Progenitor cell of endocrine pancreas (in vitro differentiated cells): Measurements from ENCODE around the gene PNRC1. TPM values are rescaled to one million over a fixed set of nuclear protein-coding genes. Genes with fewer than 3 reads are reported as not detected.
A peak's percentile ranks its signal among the peaks of the same experiment; 100 is the strongest.

Experiments
- DNase-seq: peaks from one replicate; pipeline ENCODE4 v3.0.0; 2021; ENCODE audit warnings: low spot score; ENCODE audit not compliant: unreplicated experiment
- H3K27ac Mint-ChIP-seq: 2 replicates; pipeline ENCODE4 v1.8.0; 2021; ENCODE audit warnings: mild to moderate bottlenecking, moderate library complexity, mixed read lengths
- H3K27me3 Mint-ChIP-seq: 2 replicates; pipeline ENCODE4 v1.8.0; 2021; ENCODE audit warnings: mixed read lengths
- H3K36me3 Mint-ChIP-seq: 2 replicates; pipeline ENCODE4 v1.8.0; 2022; ENCODE audit warnings: mixed read lengths; ENCODE audit not compliant: insufficient read depth
- H3K4me1 Mint-ChIP-seq: 2 replicates; pipeline ENCODE4 v1.8.0; 2021; ENCODE audit warnings: low read depth, mixed read lengths
- H3K4me3 Mint-ChIP-seq: 2 replicates; pipeline ENCODE4 v1.8.0; 2021; ENCODE audit warnings: low read depth, mild to moderate bottlenecking, moderate library complexity, mixed read lengths
- H3K9me3 Mint-ChIP-seq: 2 replicates; pipeline ENCODE4 v1.8.0; 2021; ENCODE audit warnings: low read depth, mixed read lengths
- CTCF ChIP-seq: fragments of 200-600 bp; sonication (generic); IDR thresholded peaks from one replicate; pipeline ENCODE4 v1.5.0; 2021; ENCODE audit warnings: antibody characterized with exemption, mild to moderate bottlenecking; ENCODE audit not compliant: unreplicated experiment
- total RNA-seq: library from RNA; stranded (reverse); gene quantifications from 2 replicates; pipeline ENCODE4 v1.2.1, GENCODE V29; 2021

Gene PNRC1
- total RNA-seq, 1 donor from 2014 or later: 212 TPM

GRCh38 chr6:89079511-89080234, 878 bp upstream of the PNRC1 start:
- Mint-ChIP-seq H3K36me3 (peaks cover 7% of the 10 kb centered on the region), H3K27me3 (no peaks in the 10 kb centered on the region), H3K4me3 (peak overlapping the region; percentile 96), H3K4me1 (peaks cover 15% of the 10 kb centered on the region), H3K9me3 (no peaks in the 10 kb centered on the region), H3K27ac (peak overlapping the region; percentile 100)
- no peak for TF ChIP-seq CTCF
- DNase-seq: no peak

GRCh38 chr6:89081129-89081422, 525 bp downstream of the PNRC1 start:
- Mint-ChIP-seq H3K4me3 (peak overlapping the region; percentile 96), H3K36me3 (peaks cover 17% of the 10 kb centered on the region), H3K4me1 (peaks cover 19% of the 10 kb centered on the region), H3K27ac (peak overlapping the region; percentile 100), H3K9me3 (no peaks in the 10 kb centered on the region), H3K27me3 (no peaks in the 10 kb centered on the region)
- TF ChIP-seq CTCF: no peak
- DNase-seq: no peak

GRCh38 chr6:89081423-89082322, 1.1 kb downstream of the PNRC1 start:
- TF ChIP-seq CTCF: peak; percentile 40
- peak overlapping the region; percentile 99 for H3K27ac Mint-ChIP-seq
- H3K27me3 Mint-ChIP-seq: no peaks in the 10 kb centered on the region
- DNase-seq: peak; percentile 94
- peaks cover 21% of the 10 kb centered on the region for H3K4me1 Mint-ChIP-seq
- peak overlapping the region; percentile 92 for H3K4me3 Mint-ChIP-seq
- H3K9me3 Mint-ChIP-seq: no peaks in the 10 kb centered on the region
- peaks cover 20% of the 10 kb centered on the region for H3K36me3 Mint-ChIP-seq

- no peak for DNase-seq
- no peaks in the 10 kb centered on the region for H3K9me3 Mint-ChIP-seq
- peaks cover 22% of the 10 kb centered on the region for H3K36me3 Mint-ChIP-seq
- H3K4me3 Mint-ChIP-seq: peak overlapping the region; percentile 92
- no peaks in the 10 kb centered on the region for H3K27me3 Mint-ChIP-seq
- H3K4me1 Mint-ChIP-seq: peaks cover 21% of the 10 kb centered on the region
- H3K27ac Mint-ChIP-seq: peak overlapping the region; percentile 99
- no peak for TF ChIP-seq CTCF
These were observed 1.9 kb downstream of the PNRC1 start for GRCh38 chr6:89082486-89082891.

- peak overlapping the region; percentile 45 for H3K27ac Mint-ChIP-seq
- H3K27me3 Mint-ChIP-seq: no peaks in the 10 kb centered on the region
- no peaks in the 10 kb centered on the region for H3K9me3 Mint-ChIP-seq
- H3K36me3 Mint-ChIP-seq: peaks cover 22% of the 10 kb centered on the region
- H3K4me1 Mint-ChIP-seq: peaks cover 21% of the 10 kb centered on the region
- no peak for DNase-seq
- no peak for TF ChIP-seq CTCF
- H3K4me3 Mint-ChIP-seq: peak overlapping the region; percentile 51
These were observed 4.0 kb downstream of the PNRC1 start for GRCh38 chr6:89084542-89084941.
